ENCODE measurements around the gene TRIM38.
A peak's percentile ranks its signal among the peaks of the same experiment; 100 is the strongest.

The TRIM38 gene

DNA sequence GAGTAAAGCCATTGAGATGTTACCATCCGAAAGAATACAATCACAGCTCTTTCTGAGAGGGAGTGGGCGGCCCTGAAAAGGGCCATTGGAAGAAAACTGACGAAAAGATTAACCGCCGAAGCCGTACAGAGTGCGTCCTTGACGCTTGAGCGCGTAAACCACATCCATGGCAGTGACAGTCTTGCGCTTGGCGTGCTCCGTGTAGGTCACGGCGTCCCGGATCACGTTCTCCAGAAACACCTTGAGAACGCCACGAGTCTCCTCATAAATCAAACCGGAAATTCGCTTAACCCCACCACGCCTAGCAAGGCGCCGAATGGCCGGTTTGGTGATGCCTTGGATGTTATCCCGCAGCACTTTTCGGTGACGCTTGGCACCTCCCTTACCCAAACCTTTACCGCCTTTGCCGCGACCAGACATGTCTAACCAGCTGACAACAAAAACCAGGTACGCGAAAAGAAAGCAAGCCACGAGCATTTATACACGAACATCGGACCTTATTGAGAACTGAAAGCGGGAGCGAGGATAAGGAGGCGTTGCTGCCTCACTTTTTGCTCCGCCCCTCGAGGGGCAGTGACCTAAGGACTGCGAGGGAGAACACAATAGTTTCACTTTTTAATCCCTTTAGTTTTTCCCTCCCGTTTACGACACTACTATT, 64.4 kb downstream of the TRIM38 start (continued):
- TF ChIP-seq GLI4 (tag by site-specific recombination; IDR thresholded peaks at IDR 0.05): peak; percentile 92; the same call in 1 of the 2 replicates
- 0 out of 2 replicates have a peak, but pooled peaks have one; percentile 38 for TF ChIP-seq MYNN (tag by site-specific recombination; IDR thresholded peaks at IDR 0.05; ENCODE audit: borderline replicate concordance)
- TF ChIP-seq, protein P1, sequence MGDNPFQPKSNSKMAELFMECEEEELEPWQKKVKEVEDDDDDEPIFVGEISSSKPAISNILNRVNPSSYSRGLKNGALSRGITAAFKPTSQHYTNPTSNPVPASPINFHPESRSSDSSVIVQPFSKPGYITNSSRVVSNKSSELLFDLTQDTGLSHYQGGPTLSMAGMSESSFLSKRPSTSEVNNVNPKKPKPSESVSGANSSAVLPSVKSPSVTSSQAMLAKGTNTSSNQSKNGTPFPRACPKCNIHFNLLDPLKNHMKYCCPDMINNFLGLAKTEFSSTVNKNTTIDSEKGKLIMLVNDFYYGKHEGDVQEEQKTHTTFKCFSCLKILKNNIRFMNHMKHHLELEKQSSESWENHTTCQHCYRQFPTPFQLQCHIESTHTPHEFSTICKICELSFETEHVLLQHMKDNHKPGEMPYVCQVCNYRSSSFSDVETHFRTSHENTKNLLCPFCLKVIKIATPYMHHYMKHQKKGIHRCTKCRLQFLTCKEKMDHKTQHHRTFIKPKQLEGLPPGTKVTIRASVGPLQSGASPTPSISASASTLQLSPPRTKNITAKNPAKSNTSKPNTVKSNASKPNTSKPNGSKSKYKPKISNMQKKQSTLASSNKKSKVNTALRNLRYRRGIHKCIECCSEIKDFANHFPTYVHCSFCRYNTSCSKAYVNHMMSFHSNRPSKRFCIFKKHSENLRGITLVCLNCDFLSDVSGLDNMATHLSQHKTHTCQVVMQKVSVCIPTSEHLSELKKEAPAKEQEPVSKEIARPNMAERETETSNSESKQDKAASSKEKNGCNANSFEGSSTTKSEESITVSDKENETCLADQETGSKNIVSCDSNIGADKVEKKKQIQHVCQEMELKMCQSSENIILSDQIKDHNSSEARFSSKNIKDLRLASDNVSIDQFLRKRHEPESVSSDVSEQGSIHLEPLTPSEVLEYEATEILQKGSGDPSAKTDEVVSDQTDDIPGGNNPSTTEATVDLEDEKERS (tag by site-specific recombination; IDR thresholded peaks at IDR 0.05): no peak
- TF ChIP-seq RBAK (tag by site-specific recombination; IDR thresholded peaks at IDR 0.05): no peak
- TF ChIP-seq BCL11B (tag by site-specific recombination; IDR thresholded peaks at IDR 0.05; ENCODE audit: low read depth): no peak
- peak; percentile 54 for TF ChIP-seq ZNF623 (tag by site-specific recombination; IDR thresholded peaks at IDR 0.05)
- peak; percentile 45; the same call in 1 of the 2 replicates for TF ChIP-seq GFI1B (tag by site-specific recombination; IDR thresholded peaks at IDR 0.05)
- TF ChIP-seq ZBTB8A (tag by site-specific recombination; IDR thresholded peaks at IDR 0.05): peak; percentile 76
- no peak for TF ChIP-seq ZNF132 (tag by site-specific recombination; IDR thresholded peaks at IDR 0.05; ENCODE audit: borderline replicate concordance)
- TF ChIP-seq, protein P2, sequence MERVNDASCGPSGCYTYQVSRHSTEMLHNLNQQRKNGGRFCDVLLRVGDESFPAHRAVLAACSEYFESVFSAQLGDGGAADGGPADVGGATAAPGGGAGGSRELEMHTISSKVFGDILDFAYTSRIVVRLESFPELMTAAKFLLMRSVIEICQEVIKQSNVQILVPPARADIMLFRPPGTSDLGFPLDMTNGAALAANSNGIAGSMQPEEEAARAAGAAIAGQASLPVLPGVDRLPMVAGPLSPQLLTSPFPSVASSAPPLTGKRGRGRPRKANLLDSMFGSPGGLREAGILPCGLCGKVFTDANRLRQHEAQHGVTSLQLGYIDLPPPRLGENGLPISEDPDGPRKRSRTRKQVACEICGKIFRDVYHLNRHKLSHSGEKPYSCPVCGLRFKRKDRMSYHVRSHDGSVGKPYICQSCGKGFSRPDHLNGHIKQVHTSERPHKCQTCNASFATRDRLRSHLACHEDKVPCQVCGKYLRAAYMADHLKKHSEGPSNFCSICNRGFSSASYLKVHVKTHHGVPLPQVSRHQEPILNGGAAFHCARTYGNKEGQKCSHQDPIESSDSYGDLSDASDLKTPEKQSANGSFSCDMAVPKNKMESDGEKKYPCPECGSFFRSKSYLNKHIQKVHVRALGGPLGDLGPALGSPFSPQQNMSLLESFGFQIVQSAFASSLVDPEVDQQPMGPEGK (tag by site-specific recombination; IDR thresholded peaks at IDR 0.05): peak; percentile 44
- TF ChIP-seq, protein P3, sequence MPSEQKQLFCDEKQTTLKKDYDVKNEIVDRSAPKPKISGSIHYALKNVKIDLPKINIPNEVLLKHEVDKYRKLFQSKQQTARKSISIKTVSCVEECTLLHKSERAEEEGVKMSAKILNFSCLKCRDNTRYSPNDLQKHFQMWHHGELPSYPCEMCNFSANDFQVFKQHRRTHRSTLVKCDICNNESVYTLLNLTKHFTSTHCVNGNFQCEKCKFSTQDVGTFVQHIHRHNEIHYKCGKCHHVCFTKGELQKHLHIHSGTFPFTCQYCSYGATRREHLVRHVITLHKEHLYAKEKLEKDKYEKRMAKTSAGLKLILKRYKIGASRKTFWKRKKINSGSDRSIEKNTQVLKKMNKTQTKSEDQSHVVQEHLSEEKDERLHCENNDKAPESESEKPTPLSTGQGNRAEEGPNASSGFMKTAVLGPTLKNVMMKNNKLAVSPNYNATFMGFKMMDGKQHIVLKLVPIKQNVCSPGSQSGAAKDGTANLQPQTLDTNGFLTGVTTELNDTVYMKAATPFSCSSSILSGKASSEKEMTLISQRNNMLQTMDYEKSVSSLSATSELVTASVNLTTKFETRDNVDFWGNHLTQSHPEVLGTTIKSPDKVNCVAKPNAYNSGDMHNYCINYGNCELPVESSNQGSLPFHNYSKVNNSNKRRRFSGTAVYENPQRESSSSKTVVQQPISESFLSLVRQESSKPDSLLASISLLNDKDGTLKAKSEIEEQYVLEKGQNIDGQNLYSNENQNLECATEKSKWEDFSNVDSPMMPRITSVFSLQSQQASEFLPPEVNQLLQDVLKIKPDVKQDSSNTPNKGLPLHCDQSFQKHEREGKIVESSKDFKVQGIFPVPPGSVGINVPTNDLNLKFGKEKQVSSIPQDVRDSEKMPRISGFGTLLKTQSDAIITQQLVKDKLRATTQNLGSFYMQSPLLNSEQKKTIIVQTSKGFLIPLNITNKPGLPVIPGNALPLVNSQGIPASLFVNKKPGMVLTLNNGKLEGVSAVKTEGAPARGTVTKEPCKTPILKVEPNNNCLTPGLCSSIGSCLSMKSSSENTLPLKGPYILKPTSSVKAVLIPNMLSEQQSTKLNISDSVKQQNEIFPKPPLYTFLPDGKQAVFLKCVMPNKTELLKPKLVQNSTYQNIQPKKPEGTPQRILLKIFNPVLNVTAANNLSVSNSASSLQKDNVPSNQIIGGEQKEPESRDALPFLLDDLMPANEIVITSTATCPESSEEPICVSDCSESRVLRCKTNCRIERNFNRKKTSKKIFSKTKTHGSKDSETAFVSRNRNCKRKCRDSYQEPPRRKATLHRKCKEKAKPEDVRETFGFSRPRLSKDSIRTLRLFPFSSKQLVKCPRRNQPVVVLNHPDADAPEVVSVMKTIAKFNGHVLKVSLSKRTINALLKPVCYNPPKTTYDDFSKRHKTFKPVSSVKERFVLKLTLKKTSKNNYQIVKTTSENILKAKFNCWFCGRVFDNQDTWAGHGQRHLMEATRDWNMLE (tag by site-specific recombination; conservative IDR thresholded peaks at IDR 0.05; ENCODE audit: low read depth): peak; percentile 33; the same call in 1 of the 2 replicates
- no peak for TF ChIP-seq ZNF169 (tag by site-specific recombination; IDR thresholded peaks at IDR 0.05)
- TF ChIP-seq ZNF529 (tag by site-specific recombination; IDR thresholded peaks at IDR 0.05; ENCODE audit: insufficient replicate concordance): no peak
- peak; percentile 84 for TF ChIP-seq ZXDB (tag by site-specific recombination; IDR thresholded peaks at IDR 0.05)
- peak; percentile 30; the same call in 1 of the 2 replicates for TF ChIP-seq SCRT2 (tag by site-specific recombination; IDR thresholded peaks at IDR 0.05)
- TF ChIP-seq ZNF843 (tag by site-specific recombination; IDR thresholded peaks at IDR 0.05): peak; percentile 63
- TF ChIP-seq ZNF24 (tag by site-specific recombination; IDR thresholded peaks at IDR 0.05): peak; percentile 69; the same call in 1 of the 2 replicates
- peak; percentile 98 for TF ChIP-seq SP3 (tag by site-specific recombination; IDR thresholded peaks at IDR 0.05)
- TF ChIP-seq, protein P4, sequence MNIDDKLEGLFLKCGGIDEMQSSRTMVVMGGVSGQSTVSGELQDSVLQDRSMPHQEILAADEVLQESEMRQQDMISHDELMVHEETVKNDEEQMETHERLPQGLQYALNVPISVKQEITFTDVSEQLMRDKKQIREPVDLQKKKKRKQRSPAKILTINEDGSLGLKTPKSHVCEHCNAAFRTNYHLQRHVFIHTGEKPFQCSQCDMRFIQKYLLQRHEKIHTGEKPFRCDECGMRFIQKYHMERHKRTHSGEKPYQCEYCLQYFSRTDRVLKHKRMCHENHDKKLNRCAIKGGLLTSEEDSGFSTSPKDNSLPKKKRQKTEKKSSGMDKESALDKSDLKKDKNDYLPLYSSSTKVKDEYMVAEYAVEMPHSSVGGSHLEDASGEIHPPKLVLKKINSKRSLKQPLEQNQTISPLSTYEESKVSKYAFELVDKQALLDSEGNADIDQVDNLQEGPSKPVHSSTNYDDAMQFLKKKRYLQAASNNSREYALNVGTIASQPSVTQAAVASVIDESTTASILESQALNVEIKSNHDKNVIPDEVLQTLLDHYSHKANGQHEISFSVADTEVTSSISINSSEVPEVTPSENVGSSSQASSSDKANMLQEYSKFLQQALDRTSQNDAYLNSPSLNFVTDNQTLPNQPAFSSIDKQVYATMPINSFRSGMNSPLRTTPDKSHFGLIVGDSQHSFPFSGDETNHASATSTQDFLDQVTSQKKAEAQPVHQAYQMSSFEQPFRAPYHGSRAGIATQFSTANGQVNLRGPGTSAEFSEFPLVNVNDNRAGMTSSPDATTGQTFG (tag by site-specific recombination; IDR thresholded peaks at IDR 0.05; ENCODE audit: borderline replicate concordance): no peak; the same call in 1 of the 2 replicates
